GM11168 (cell line): ENCODE measurements around the gene FBXO2.

ENCODE experiments used
- in situ Hi-C: fragments of 300-500 bp; cut with MboI; formaldehyde crosslinking; loops from one replicate; pipeline ENCODE4 v1.12.0; 2022; ENCODE audit warnings: low sequenced_read_pairs; ENCODE audit not compliant: unreplicated experiment

Gene FBXO2

GRCh38 chr1:11654939-11655808, 945 bp upstream of the FBXO2 start:
- in situ Hi-C loops: no loop called here

GRCh38 chr1:11653861-11654136, 430 bp downstream of the FBXO2 start:
- in situ Hi-C loops: no loop called here

GRCh38 chr1:11653101-11653860, 948 bp downstream of the FBXO2 start:
- in situ Hi-C loops: no loop called here

GRCh38 chr1:11652203-11652780, 1.9 kb downstream of the FBXO2 start:
- in situ Hi-C loops: no loop called here

GRCh38 chr1:11651017-11651416, 3.2 kb downstream of the FBXO2 start:
- in situ Hi-C loops: no loop called here

- in situ Hi-C loops: no loop called here
Observed at GRCh38 chr1:11650331-11650991, 3.8 kb downstream of the FBXO2 start.

GRCh38 chr1:11649624-11650330, 4.5 kb downstream of the FBXO2 start:
- in situ Hi-C loops: loop anchor here (10.0 to 25.0 kb wide), 2 partner anchors 315 to 587 kb away; partner anchors contain the start of gene SRM

GRCh38 chr1:11649237-11649623, 5.0 kb downstream of the FBXO2 start:
- in situ Hi-C loops: loop anchor here (10.0 to 25.0 kb wide), 2 partner anchors 314 to 587 kb away; partner anchors contain the start of gene SRM

- in situ Hi-C loops: loop anchor here (10.0 to 25.0 kb wide), 2 partner anchors 314 to 586 kb away; partner anchors contain the start of gene SRM
Observed at GRCh38 chr1:11648732-11649158, 5.5 kb downstream of the FBXO2 start.

- in situ Hi-C loops: loop anchor here (10.0 to 25.0 kb wide), 2 partner anchors 313 to 586 kb away; partner anchors contain the start of gene SRM
Observed at GRCh38 chr1:11648039-11648438, 6.2 kb downstream of the FBXO2 start.

GRCh38 chr1:11647333-11647732, 6.9 kb downstream of the FBXO2 start:
- in situ Hi-C loops: loop anchor here (10.0 to 25.0 kb wide), 2 partner anchors 313 to 585 kb away; partner anchors contain the start of gene SRM

- in situ Hi-C loops: loop anchor here (10.0 to 25.0 kb wide), 2 partner anchors 312 to 584 kb away; partner anchors contain the start of gene SRM
Observed at GRCh38 chr1:11646317-11646716, 7.9 kb downstream of the FBXO2 start.

GRCh38 chr1:11645670-11646265, 8.5 kb downstream of the FBXO2 start:
- in situ Hi-C loops: loop anchor here (10.0 to 25.0 kb wide), 2 partner anchors 311 to 583 kb away; partner anchors contain the start of gene SRM

- in situ Hi-C loops: loop anchor here (10.0 to 25.0 kb wide), 2 partner anchors 310 to 583 kb away; partner anchors contain the start of gene SRM
Observed at GRCh38 chr1:11645270-11645669, 9.0 kb downstream of the FBXO2 start.

- in situ Hi-C loops: loop anchor here (10.0 to 25.0 kb wide), 2 partner anchors 309 to 581 kb away; partner anchors contain the start of gene SRM
Observed at GRCh38 chr1:11643782-11644181, 10.4 kb downstream of the FBXO2 start.

- in situ Hi-C loops: loop anchor here (10.0 to 25.0 kb wide), 2 partner anchors 308 to 580 kb away; partner anchors contain the start of gene SRM
Observed at GRCh38 chr1:11642418-11643017, 11.7 kb downstream of the FBXO2 start.

GRCh38 chr1:11641776-11642305, 12.4 kb downstream of the FBXO2 start:
- in situ Hi-C loops: loop anchor here (10.0 to 25.0 kb wide), 2 partner anchors 307 to 580 kb away; partner anchors contain the start of gene SRM

GRCh38 chr1:11640944-11641343, 13.3 kb downstream of the FBXO2 start:
- in situ Hi-C loops: loop anchor here (10.0 to 25.0 kb wide), 2 partner anchors 306 to 579 kb away; partner anchors contain the start of gene SRM
